Mesothelial cell of epicardium (in vitro differentiated cells): ENCODE data around the gene CLDN5. TPM values are rescaled to one million over a fixed set of nuclear protein-coding genes. Genes with fewer than 3 reads are reported as not detected.

ENCODE experiments used
- DNase-seq, 2 experiments: peaks; one replicate each; pipeline ENCODE4 v3.0.0; 2021; ENCODE audit warnings: low spot score in 2 of 2; ENCODE audit not compliant: unreplicated experiment in 2 of 2
- H3K27ac Mint-ChIP-seq: 2 replicates; pipeline ENCODE4 v1.8.0; 2021; ENCODE audit warnings: mixed read lengths
- H3K27me3 Mint-ChIP-seq: 2 replicates; pipeline ENCODE4 v1.8.0; 2021; ENCODE audit warnings: low read depth, mixed read lengths
- H3K36me3 Mint-ChIP-seq: 2 replicates; pipeline ENCODE4 v1.8.0; 2021; ENCODE audit warnings: mixed read lengths
- H3K4me1 Mint-ChIP-seq: 2 replicates; pipeline ENCODE4 v1.8.0; 2021; ENCODE audit warnings: mixed read lengths
- H3K4me3 Mint-ChIP-seq: 2 replicates; pipeline ENCODE4 v1.8.0; 2021; ENCODE audit warnings: mild to moderate bottlenecking, moderate library complexity, mixed read lengths
- H3K9me3 Mint-ChIP-seq: 2 replicates; pipeline ENCODE4 v1.8.0; 2021; ENCODE audit warnings: mixed read lengths
- total RNA-seq: library from RNA; stranded (reverse); gene quantifications from 3 replicates; pipeline ENCODE4 v1.2.1, GENCODE V29; 2021
- TF ChIP-seq, protein P1 (sequence below): fragments of 200-600 bp; sonication (generic); IDR thresholded peaks from one replicate; pipeline ENCODE4 v1.5.0; 2021; ENCODE audit warnings: antibody characterized with exemption; ENCODE audit not compliant: unreplicated experiment

The CLDN5 gene, protein sequence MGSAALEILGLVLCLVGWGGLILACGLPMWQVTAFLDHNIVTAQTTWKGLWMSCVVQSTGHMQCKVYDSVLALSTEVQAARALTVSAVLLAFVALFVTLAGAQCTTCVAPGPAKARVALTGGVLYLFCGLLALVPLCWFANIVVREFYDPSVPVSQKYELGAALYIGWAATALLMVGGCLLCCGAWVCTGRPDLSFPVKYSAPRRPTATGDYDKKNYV
- not detected in 3 replicates for total RNA-seq

DNA sequence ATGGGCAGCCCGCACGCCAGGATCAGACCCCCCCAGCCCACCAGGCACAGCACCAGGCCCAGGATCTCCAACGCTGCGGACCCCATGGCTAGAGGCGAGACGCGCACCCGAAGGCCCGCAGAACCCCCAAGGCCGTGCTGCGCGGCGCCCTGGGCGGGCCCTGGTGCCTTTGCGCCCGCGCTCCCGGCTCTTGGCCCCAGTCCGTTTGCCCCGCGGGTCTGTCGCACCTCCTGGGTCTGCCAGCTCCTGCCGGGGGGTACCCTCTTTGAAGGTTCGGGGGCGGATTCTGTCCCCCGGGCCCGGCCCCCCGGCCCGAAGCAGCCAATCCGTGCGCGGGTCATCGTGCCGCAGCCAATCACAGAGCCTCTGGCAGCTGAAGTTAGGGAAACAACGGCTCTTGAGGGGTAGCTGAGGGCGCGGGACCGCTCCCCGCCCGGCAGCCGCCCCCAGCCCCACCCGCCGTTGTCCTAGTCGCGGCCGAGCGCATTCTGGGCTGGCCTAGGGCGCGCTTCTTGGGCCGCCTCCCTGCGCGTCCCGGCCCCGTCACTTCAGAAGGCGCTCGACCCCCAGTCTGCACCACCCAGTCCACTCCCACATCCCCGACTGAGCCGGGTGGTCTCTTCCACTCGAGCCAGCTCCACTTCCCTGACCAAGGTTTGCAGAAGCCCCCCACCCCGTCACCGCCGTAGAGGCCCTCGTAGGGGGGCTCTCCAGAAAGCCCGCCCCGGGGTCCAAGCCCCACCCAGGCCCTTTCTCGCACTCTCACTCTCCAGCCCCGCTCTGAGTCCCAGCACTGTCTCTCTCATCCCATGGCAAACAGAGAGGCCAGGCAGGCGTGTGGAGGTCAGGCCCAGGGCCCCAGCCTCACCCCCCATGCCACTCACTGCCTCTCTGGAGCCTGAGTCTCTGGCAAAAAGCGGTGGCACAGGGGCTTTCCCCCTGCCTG lies at the start of gene CLDN5:
TSS of gene CLDN5 (minus strand) at position 241 of the 946 bp plus-strand sequence. CDS start at position 86, 155 bp downstream.
- Mint-ChIP-seq H3K36me3 (no peaks in the 10 kb centered on the region), H3K4me3 (peak within 1 kb of the TSS; percentile 63), H3K27ac (no peak within 1 kb of the TSS), H3K4me1 (peaks cover 12% of the 10 kb centered on the region), H3K27me3 (peaks cover 59% of the 10 kb centered on the region), H3K9me3 (no peaks in the 10 kb centered on the region)
- TF ChIP-seq, protein P1, sequence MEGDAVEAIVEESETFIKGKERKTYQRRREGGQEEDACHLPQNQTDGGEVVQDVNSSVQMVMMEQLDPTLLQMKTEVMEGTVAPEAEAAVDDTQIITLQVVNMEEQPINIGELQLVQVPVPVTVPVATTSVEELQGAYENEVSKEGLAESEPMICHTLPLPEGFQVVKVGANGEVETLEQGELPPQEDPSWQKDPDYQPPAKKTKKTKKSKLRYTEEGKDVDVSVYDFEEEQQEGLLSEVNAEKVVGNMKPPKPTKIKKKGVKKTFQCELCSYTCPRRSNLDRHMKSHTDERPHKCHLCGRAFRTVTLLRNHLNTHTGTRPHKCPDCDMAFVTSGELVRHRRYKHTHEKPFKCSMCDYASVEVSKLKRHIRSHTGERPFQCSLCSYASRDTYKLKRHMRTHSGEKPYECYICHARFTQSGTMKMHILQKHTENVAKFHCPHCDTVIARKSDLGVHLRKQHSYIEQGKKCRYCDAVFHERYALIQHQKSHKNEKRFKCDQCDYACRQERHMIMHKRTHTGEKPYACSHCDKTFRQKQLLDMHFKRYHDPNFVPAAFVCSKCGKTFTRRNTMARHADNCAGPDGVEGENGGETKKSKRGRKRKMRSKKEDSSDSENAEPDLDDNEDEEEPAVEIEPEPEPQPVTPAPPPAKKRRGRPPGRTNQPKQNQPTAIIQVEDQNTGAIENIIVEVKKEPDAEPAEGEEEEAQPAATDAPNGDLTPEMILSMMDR, result no peak
- no peak for DNase-seq

DNA sequence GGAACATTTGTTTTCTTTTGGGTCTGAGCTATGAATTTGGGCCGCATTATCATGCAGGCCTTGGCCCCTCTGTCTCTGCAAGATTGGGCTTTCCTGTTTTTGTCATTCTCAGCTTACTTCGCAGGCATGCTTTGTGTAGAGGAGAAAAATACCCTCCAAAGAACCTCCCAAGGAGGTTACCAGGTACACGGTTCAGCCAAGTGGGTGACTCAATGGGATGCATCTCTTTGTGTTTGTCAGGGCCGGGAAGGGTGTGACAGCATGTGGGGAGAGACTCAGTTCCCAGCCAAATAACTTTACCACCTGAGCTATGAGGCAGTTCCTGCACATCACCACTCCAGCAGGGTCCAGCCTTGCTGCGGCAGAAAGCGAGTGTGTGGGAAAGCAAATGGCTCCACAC lies 47.8 kb upstream of the CLDN5 start:
- Mint-ChIP-seq H3K36me3 (no peaks in the 10 kb centered on the region), H3K27ac (no peak overlapping the region), H3K27me3 (peaks cover 12% of the 10 kb centered on the region), H3K4me1 (no peaks in the 10 kb centered on the region), H3K9me3 (no peaks in the 10 kb centered on the region), H3K4me3 (no peak overlapping the region)
- TF ChIP-seq, protein P1, result no peak
- DNase-seq, result no peak

DNA sequence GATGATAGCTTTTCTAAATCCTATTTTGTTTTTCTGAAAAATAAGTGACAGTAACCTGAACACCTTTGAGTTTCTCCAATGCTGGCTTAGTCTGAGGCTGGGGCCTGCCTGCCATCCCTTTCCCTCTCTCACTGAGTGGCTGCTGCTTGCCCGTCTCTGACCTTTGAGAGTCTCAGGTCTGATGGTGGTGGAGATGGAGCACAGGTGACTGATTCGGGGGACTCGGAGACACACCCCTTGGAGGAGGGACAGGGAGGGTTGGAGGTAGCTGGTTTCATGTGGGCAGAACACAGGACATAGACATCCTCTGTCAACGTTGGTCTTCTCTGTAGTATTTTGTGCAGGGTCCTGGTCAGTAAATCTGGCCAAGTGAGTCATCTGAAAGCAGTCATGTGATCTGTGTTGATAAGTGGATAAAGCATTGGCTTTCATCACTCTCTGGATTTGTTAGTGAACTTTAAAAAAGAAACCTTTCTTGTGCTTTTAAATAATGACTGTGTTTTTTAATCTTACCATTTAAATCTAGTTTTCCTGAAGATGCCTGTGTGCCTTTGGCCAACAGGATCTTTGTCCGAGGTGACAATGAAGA lies 47.1 kb upstream of the CLDN5 start:
- Mint-ChIP-seq H3K27ac (no peak overlapping the region), H3K4me3 (no peak overlapping the region), H3K36me3 (no peaks in the 10 kb centered on the region), H3K9me3 (no peaks in the 10 kb centered on the region), H3K27me3 (peaks cover 13% of the 10 kb centered on the region), H3K4me1 (no peaks in the 10 kb centered on the region)
- TF ChIP-seq, protein P1, result no peak
- no peak for DNase-seq

DNA sequence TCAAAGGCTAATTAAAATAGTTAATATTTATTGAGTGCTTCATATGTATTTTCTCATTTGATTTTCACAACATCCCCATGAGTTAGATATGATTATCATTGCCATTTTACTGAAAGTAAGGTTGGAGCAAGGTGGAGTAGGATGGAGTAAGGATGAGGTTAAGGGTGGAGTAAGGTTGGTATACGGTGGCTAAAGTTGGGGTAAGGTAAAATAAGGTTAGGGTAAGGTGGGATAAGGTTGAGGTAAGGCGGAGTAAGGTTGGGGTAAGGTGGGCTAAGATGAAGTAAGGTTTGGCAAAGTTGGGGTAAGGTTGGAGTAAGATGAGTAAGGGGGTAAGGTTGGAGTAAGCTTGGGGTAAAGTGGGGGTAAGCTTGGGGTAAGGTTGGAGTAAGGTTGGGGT lies 45.8 kb upstream of the CLDN5 start:
- Mint-ChIP-seq H3K4me3 (no peak overlapping the region), H3K9me3 (no peaks in the 10 kb centered on the region), H3K27ac (no peak overlapping the region), H3K27me3 (peaks cover 17% of the 10 kb centered on the region), H3K36me3 (no peaks in the 10 kb centered on the region), H3K4me1 (no peaks in the 10 kb centered on the region)
- TF ChIP-seq, protein P1, result no peak
- no peak for DNase-seq

DNA sequence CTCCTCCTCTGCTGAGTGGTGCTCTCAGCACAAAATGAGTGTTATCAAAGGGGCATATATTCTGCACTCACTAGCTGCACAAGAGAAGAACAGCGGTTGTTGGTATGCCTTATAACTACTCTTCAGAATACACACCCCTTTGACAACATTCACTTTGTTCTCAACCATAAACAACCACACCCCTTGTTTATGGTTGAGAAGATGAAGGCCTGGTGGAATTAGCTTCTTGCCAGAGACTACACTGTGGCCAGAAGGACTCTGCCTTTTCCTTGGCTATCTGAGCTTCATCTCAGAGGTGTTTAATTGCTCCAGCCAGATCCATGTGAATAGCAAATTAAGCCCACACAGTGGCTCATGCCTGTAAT lies 45.0 kb upstream of the CLDN5 start:
- peaks cover 21% of the 10 kb centered on the region for H3K27me3 Mint-ChIP-seq
- H3K27ac Mint-ChIP-seq, result no peak overlapping the region
- DNase-seq, result no peak
- peaks cover 4% of the 10 kb centered on the region for H3K9me3 Mint-ChIP-seq
- H3K4me1 Mint-ChIP-seq, result no peaks in the 10 kb centered on the region
- H3K36me3 Mint-ChIP-seq, result no peaks in the 10 kb centered on the region
- H3K4me3 Mint-ChIP-seq, result no peak overlapping the region
- TF ChIP-seq, protein P1, result no peak
